ENCODE results near the gene ZNF358.

DNA sequence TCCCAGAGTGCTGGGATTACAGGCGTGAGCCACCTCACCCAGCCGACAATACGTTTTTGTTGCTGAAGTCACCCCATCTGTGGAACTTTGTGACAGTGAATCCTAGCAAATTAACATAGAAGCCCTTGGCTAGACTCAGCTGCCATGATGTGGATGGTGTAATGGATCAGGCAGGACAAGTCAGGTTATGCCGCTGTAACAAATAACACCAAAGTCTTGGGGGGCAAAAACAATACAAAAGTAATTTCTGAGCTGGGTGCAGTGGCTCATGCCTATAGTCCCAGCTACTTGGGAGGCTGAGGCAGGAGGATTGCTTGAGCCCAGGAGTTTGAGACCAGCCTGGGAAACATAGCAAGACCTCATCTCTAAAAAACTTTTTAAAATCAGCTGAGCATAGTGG lies 49.0 kb downstream of the ZNF358 start:
- TF ChIP-seq CTCF (IDR thresholded peaks at IDR 0.05) = no peak
- no peak for TF ChIP-seq POLR2A (IDR thresholded peaks at IDR 0.05)
